HG03442 (cell line): ENCODE measurements around the gene ZNF235.
"Not testable (repeated sequence)": the region's sequence is repeated elsewhere in the genome, so short reads cannot be mapped to it uniquely, and the experiment has no call there.

Experiments
- ATAC-seq: cut with Tn5 transposase; IDR thresholded peaks from one replicate; pipeline ENCODE4 v1.9.1; 2021; ENCODE audit warnings: mild to moderate bottlenecking, moderate library complexity; ENCODE audit not compliant: unreplicated experiment

Gene ZNF235

GRCh38 chr19:44258136-44258535 is 46.7 kb downstream of the ZNF235 start:
- ATAC-seq: no peak

DNA sequence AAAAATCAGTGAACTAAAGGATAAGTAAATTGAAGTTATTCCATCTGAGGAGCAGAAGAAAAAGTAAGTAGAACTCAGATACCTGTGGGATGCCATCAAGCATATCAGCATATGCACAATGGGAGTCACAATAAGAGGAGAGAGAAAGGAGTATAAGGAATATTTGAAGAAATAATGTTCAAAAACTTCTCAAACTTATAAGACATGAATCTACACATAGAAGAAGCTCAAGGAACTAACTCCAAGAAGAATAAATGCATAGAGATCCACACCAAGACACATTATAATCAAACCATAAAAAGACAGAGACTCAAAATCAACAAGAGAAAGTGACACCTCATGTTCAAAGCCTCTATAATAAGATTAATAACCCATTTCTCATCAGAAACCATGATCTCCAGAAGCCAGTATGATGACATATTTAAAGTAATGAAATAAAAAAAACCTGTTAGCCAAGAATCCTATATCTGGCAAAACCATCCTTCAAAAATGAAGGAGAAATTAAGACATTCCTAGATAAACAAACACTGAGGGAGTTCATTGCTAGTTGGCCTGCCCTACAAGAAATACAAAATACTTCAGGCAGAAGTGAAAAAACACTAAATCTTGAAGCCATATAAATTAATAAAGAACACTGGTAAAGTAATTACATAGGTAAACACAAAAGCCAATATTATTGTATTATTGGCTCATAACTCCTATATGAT is 49.0 kb downstream of the ZNF235 start:
- ATAC-seq: no peak

DNA sequence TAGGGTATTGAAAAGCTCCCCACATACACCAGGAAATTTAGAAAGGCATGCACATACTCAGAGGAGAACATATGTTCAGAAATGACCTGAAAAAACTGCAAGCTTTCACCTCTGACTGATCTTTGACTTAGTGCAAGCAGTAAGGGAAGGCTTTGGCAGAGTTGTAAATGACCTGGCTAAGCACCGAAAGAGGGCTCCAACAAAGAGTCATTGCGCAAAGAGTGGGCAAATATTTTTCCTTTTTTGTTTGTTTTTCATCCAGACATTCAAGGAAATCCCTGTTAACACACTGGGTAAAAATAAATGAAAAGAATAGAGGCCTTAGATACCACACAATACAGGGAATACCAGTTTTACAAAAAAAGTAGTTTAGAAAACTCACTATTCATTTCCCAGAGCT is 50.3 kb downstream of the ZNF235 start:
- no peak for ATAC-seq

- ATAC-seq: not testable (repeated sequence)
Observed at GRCh38 chr19:44253392-44253791, 51.4 kb downstream of the ZNF235 start.

DNA sequence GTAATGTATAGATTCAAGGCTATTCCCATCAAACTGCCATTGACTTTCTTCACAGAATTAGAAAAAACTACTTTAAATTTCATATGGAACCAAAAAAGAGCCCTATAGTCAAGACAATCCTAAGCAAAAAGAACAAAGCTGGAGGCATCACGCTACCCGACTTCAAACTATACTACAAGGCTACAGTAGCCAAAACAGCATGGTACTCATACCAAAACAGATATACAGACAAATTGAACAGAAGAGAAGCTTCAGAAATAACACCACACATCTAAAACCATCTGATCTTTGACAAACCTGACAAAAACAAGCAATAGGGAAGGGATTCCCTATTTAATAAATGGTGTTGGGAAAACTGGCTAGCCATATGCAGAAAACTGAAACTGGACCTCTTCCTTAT is 52.5 kb downstream of the ZNF235 start:
- ATAC-seq: not testable (repeated sequence)

DNA sequence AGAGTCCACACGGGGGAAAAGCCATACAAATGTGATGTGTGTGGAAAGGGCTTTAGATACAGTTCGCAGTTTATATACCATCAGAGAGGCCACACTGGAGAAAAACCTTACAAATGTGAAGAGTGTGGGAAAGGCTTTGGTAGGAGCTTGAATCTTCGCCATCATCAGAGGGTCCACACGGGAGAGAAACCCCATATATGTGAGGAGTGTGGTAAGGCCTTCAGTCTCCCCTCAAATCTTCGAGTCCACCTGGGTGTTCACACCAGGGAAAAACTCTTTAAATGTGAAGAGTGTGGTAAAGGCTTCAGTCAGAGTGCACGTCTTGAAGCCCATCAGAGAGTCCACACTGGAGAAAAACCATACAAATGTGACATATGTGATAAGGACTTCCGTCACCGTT is 68.4 kb downstream of the ZNF235 start:
- ATAC-seq: no peak
